ENCODE data around the gene P2RX3.

Gene P2RX3

GRCh38 chr11:57303280-57303989 is 34.7 kb upstream of the P2RX3 start:
- TF ChIP-seq FOXP2 (optimal IDR thresholded peaks at IDR 0.05; ENCODE audit: borderline replicate concordance, extremely low read depth, extremely low read length, insufficient read depth), result no peak
- TF ChIP-seq TAF1 (IDR thresholded peaks at IDR 0.05; ENCODE audit: borderline replicate concordance, insufficient read depth, low read length), result no peak
- TF ChIP-seq, protein P1, sequence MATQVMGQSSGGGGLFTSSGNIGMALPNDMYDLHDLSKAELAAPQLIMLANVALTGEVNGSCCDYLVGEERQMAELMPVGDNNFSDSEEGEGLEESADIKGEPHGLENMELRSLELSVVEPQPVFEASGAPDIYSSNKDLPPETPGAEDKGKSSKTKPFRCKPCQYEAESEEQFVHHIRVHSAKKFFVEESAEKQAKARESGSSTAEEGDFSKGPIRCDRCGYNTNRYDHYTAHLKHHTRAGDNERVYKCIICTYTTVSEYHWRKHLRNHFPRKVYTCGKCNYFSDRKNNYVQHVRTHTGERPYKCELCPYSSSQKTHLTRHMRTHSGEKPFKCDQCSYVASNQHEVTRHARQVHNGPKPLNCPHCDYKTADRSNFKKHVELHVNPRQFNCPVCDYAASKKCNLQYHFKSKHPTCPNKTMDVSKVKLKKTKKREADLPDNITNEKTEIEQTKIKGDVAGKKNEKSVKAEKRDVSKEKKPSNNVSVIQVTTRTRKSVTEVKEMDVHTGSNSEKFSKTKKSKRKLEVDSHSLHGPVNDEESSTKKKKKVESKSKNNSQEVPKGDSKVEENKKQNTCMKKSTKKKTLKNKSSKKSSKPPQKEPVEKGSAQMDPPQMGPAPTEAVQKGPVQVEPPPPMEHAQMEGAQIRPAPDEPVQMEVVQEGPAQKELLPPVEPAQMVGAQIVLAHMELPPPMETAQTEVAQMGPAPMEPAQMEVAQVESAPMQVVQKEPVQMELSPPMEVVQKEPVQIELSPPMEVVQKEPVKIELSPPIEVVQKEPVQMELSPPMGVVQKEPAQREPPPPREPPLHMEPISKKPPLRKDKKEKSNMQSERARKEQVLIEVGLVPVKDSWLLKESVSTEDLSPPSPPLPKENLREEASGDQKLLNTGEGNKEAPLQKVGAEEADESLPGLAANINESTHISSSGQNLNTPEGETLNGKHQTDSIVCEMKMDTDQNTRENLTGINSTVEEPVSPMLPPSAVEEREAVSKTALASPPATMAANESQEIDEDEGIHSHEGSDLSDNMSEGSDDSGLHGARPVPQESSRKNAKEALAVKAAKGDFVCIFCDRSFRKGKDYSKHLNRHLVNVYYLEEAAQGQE (IDR thresholded peaks at IDR 0.05; ENCODE audit: insufficient read depth in 1 of 2, low read depth in 2 of 2, low read length in 2 of 2), result no peak
- TF ChIP-seq SIN3A (IDR thresholded peaks at IDR 0.05; ENCODE audit: borderline replicate concordance, insufficient read depth, low read length), result no peak
- no peak for TF ChIP-seq POLR2AphosphoS5 (IDR thresholded peaks at IDR 0.05; ENCODE audit: low read depth, low read length)

- no peak for TF ChIP-seq TAF1 (IDR thresholded peaks at IDR 0.05; ENCODE audit: borderline replicate concordance, insufficient read depth, low read length)
- TF ChIP-seq, protein P1 (IDR thresholded peaks at IDR 0.05; ENCODE audit: insufficient read depth in 1 of 2, low read depth in 2 of 2, low read length in 2 of 2), result 0 out of 4 replicates have a peak, but pooled peaks of 1 of the 2 experiments have one; percentile 30
Observed at GRCh38 chr11:57303990-57304579, 34.1 kb upstream of the P2RX3 start.

DNA sequence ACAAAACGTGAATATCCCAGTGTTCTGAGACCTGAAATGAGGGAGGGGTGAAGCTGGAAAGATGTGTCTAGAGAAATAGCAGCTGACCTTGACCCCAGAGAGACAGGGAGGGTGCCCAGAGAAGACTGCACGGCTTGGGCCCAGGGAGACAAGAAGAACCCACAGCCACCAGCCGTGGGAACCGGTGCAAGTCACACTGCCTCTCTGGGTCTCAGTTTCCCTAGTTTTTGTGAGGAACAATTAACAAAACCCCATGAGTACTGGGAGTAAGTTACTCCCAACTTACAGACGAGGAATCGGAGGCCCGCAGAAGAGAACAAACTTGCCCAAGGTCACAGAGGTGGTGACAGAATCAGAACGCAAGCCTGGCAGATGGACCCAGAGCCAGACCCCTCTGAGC is 32.6 kb upstream of the P2RX3 start:
- no peak for TF ChIP-seq TAF1 (IDR thresholded peaks at IDR 0.05; ENCODE audit: borderline replicate concordance, insufficient read depth, low read length)
- no peak for TF ChIP-seq SIN3A (IDR thresholded peaks at IDR 0.05; ENCODE audit: borderline replicate concordance, insufficient read depth, low read length)
- TF ChIP-seq, protein P1 (IDR thresholded peaks at IDR 0.05; ENCODE audit: insufficient read depth in 1 of 2, low read depth in 2 of 2, low read length in 2 of 2), result no peak
- no peak for TF ChIP-seq FOXP2 (optimal IDR thresholded peaks at IDR 0.05; ENCODE audit: borderline replicate concordance, extremely low read depth, extremely low read length, insufficient read depth)
- TF ChIP-seq POLR2AphosphoS5 (IDR thresholded peaks at IDR 0.05; ENCODE audit: low read depth, low read length), result no peak

GRCh38 chr11:57306161-57306876 is 31.8 kb upstream of the P2RX3 start:
- TF ChIP-seq FOXP2 (optimal IDR thresholded peaks at IDR 0.05; ENCODE audit: borderline replicate concordance, extremely low read depth, extremely low read length, insufficient read depth) (no peak), POLR2AphosphoS5 (IDR thresholded peaks at IDR 0.05; ENCODE audit: low read depth, low read length) (no peak), TAF1 (IDR thresholded peaks at IDR 0.05; ENCODE audit: borderline replicate concordance, insufficient read depth, low read length) (no peak), SIN3A (IDR thresholded peaks at IDR 0.05; ENCODE audit: borderline replicate concordance, insufficient read depth, low read length) (no peak)
- TF ChIP-seq, protein P1 (IDR thresholded peaks at IDR 0.05; ENCODE audit: insufficient read depth in 1 of 2, low read depth in 2 of 2, low read length in 2 of 2), result no peak

Measured in PFSK-1 (cell line).